ENCODE measurements around the gene TNFRSF17. TPM values are rescaled to one million over a fixed set of nuclear protein-coding genes. Genes with fewer than 3 reads are reported as not detected.

TNFRSF17 gene
- total RNA-seq, 6 experiments from 2014 or later, result 0.28 TPM; not detected in 5

DNA sequence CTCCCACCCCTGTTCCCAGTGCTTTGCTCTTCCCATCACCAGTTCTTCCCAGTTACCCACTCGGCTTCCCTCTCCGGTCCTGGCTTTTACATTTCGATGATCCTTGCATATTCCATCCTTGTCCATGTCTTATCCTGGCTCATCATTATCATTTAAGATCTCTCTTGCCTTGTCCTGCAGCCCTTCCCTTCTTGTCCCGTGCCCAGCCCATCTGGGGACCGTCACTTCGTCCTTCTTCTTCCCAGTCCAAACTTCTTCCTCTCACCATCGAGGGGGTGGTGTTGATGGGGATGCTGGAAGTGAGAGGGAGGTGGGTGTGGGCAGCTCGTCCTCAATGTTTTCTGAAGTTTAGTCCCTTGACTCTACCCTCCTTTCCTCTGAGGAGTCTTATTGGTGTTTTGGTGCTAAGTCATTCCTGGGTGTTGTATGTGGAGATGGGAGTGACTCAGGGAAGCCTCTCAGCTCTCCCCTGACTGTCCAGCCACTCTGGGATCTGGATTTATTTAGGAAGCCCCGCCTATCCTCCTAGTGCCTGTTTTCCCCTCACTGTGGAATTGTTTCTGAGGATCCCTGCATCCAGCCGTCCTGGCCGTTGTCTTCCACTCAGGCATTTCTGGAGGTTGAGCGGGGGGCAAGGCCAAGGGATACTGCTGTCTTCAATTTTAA, 12.5 kb downstream of the TNFRSF17 start:
- peak; percentile 87 for DNase-seq
- H3K4me3 Mint-ChIP-seq, result peak overlapping the region; percentile 96
- peak overlapping the region; percentile 95 for H3K27ac Mint-ChIP-seq
- peaks cover 4% of the 10 kb centered on the region; the same call in 1 of the 2 replicates for H3K9me3 Mint-ChIP-seq
- H3K27me3 Mint-ChIP-seq (ENCODE audit: insufficient read depth), result no peaks in the 10 kb centered on the region; the same call in 1 of the 2 replicates
- peaks cover 20% of the 10 kb centered on the region for H3K36me3 Mint-ChIP-seq (ENCODE audit: low read depth)
- peaks cover 51% of the 10 kb centered on the region for H3K4me1 Mint-ChIP-seq (ENCODE audit: low read depth)
- TF ChIP-seq, protein P1, sequence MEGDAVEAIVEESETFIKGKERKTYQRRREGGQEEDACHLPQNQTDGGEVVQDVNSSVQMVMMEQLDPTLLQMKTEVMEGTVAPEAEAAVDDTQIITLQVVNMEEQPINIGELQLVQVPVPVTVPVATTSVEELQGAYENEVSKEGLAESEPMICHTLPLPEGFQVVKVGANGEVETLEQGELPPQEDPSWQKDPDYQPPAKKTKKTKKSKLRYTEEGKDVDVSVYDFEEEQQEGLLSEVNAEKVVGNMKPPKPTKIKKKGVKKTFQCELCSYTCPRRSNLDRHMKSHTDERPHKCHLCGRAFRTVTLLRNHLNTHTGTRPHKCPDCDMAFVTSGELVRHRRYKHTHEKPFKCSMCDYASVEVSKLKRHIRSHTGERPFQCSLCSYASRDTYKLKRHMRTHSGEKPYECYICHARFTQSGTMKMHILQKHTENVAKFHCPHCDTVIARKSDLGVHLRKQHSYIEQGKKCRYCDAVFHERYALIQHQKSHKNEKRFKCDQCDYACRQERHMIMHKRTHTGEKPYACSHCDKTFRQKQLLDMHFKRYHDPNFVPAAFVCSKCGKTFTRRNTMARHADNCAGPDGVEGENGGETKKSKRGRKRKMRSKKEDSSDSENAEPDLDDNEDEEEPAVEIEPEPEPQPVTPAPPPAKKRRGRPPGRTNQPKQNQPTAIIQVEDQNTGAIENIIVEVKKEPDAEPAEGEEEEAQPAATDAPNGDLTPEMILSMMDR (IDR thresholded peaks at IDR 0.05), result no peak

DNA sequence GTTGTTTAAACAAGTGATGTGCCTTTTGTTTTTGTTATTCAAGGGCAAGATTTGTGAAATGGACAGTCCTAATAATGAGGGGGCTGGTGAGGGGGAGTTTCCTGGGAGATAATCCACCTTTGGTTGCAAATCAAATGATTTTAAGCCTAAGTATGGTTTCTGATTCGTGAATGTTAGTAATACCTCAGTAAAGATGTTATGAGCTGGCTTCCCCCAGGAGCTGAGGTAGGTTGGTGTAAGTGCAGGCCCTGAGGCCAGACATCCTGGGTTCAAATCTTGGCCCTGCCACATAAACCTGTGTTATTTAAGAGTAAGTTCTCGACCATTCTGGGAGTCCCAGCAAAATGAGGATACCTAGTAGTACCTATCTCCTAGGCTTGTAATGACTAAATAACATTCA, 13.1 kb downstream of the TNFRSF17 start:
- H3K9me3 Mint-ChIP-seq, result peaks cover 4% of the 10 kb centered on the region; the same call in 1 of the 2 replicates
- no peak for DNase-seq
- H3K4me1 Mint-ChIP-seq (ENCODE audit: low read depth), result peaks cover 51% of the 10 kb centered on the region

DNA sequence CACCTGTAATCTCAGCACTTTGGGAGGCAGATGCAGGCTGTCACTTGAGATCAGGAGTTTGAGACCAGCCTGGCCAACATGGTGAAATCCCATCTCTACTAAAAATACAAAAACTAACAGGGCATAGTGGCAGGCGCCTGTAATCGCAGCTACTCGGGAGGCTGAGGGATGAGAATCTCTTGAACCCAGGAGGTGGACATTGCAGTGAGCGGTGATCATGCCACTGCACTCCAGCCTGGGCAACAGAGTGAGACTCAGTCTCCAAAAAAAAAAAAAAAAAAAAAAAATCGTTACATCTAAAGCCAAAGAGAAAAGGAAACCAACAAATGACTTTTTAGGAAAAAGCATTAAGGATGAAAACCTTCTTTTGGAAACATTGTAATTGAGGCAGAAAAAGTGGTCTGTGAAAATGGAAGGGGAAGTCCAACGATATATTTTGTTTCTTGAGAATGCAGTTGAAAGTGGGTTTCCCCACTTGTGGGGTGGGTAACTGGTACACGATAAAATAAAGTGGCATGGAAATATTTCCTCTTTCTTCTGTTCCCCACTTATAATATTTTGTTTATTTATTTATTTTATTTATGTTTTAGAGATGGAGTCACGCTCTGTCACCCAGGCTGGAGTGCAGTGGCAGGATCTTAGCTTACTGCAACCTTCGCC, 14.1 kb downstream of the TNFRSF17 start:
- Mint-ChIP-seq H3K27me3 (ENCODE audit: insufficient read depth) (no peaks in the 10 kb centered on the region; the same call in 1 of the 2 replicates), H3K36me3 (ENCODE audit: low read depth) (peaks cover 20% of the 10 kb centered on the region), H3K4me1 (ENCODE audit: low read depth) (peaks cover 51% of the 10 kb centered on the region), H3K9me3 (peaks cover 4% of the 10 kb centered on the region; the same call in 1 of the 2 replicates), H3K27ac (no peak overlapping the region), H3K4me3 (no peak overlapping the region)
- DNase-seq, result no peak
- TF ChIP-seq, protein P1 (IDR thresholded peaks at IDR 0.05), result 0 out of 2 replicates have a peak, but pooled peaks have one; percentile 15

More for the DNA sequence above, 13.1 kb downstream of the TNFRSF17 start:
- TF ChIP-seq, protein P1 (IDR thresholded peaks at IDR 0.05), result no peak
- Mint-ChIP-seq H3K27me3 (ENCODE audit: insufficient read depth) (no peaks in the 10 kb centered on the region; the same call in 1 of the 2 replicates), H3K4me3 (peak overlapping the region; percentile 96), H3K27ac (peak overlapping the region; percentile 95), H3K36me3 (ENCODE audit: low read depth) (peaks cover 20% of the 10 kb centered on the region)

DNA sequence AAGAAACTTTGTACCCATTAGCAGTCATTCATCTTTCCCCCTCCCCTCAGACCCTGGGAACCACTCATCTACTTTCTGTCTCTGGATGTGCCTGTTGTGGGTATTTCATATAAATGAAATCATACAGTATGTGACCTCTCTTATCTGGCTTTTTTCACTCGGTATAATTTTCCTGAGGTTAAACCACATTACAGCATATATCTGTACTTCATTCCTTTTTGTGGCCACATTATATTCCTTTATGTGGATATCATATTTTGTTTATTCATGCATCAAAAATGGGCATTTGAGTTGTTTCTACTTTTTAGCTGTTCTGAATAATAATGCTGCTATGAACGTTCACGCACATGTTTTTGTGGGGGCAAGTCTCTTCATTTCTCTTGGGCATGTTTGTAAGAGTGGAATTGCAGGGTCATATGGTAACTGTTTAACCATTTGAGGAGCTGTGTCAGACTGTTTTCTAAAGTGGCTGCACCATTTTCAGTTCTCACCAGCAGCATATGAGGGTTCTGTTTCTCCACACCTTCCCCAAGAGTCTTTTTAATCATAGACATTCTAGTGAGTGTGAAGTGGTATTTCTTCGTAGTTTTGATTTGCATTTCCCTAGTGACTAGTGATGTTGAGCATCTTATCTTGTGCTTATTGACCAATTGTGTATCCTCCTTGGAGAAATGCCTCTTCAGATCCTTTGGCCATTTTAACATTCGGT, 15.3 kb downstream of the TNFRSF17 start:
- Mint-ChIP-seq H3K4me1 (ENCODE audit: low read depth) (peaks cover 50% of the 10 kb centered on the region), H3K36me3 (ENCODE audit: low read depth) (peaks cover 18% of the 10 kb centered on the region), H3K27ac (no peak overlapping the region), H3K27me3 (ENCODE audit: insufficient read depth) (no peaks in the 10 kb centered on the region; the same call in 1 of the 2 replicates), H3K9me3 (peaks cover 4% of the 10 kb centered on the region; the same call in 1 of the 2 replicates), H3K4me3 (no peak overlapping the region)
- TF ChIP-seq, protein P1 (IDR thresholded peaks at IDR 0.05), result no peak
- no peak for DNase-seq

DNA sequence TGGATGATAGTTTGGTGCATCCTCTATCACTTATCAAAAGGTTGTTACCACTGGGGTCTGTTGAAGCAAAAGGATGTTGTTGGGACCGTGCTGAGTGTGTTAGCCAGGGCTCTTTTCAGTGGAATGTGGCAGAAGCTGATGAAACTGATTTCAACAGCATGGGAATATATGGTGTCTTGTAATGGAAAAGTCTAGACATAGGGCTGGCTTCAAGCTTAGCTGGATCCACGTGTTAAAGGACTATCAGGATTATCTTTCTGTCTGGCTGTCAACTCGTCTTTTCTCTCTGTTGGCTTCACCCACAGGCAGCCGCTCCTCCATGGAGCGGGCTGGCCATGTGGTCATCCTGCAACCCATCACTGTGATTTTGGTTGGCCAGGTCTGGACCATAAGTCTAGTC, 20.2 kb downstream of the TNFRSF17 start:
- no peak overlapping the region for H3K27ac Mint-ChIP-seq
- peaks cover 9% of the 10 kb centered on the region for H3K36me3 Mint-ChIP-seq (ENCODE audit: low read depth)
- no peaks in the 10 kb centered on the region for H3K9me3 Mint-ChIP-seq
- peaks cover 24% of the 10 kb centered on the region for H3K4me1 Mint-ChIP-seq (ENCODE audit: low read depth)
- no peaks in the 10 kb centered on the region for H3K27me3 Mint-ChIP-seq (ENCODE audit: insufficient read depth)
- TF ChIP-seq, protein P1 (IDR thresholded peaks at IDR 0.05), result no peak
- H3K4me3 Mint-ChIP-seq, result no peak overlapping the region
- no peak for DNase-seq

All from HFFc6 (cell line).